ENCODE results near the gene MYO1H.

MYO1H gene

GRCh38 chr12:109493090-109493489, 145.4 kb downstream of the MYO1H start:
- no peak for DNase-seq (ENCODE audit: low read depth)

GRCh38 chr12:109493938-109494337, 146.2 kb downstream of the MYO1H start:
- DNase-seq (ENCODE audit: low read depth), result no peak

- DNase-seq (ENCODE audit: low read depth), result no peak
These were observed 146.7 kb downstream of the MYO1H start for GRCh38 chr12:109494348-109494881.

- DNase-seq (ENCODE audit: low read depth), result no peak
These were observed 147.3 kb downstream of the MYO1H start for GRCh38 chr12:109495012-109495411.

- DNase-seq (ENCODE audit: low read depth), result no peak
These were observed 148.6 kb downstream of the MYO1H start for GRCh38 chr12:109496306-109496705.

GRCh38 chr12:109497675-109498074, 150.0 kb downstream of the MYO1H start:
- no peak for DNase-seq (ENCODE audit: low read depth)
